DND-41 (cell line): ENCODE data around the gene GPHN.

Source experiments
- ATAC-seq: fragments of 200-7000 bp; cut with Tn5 transposase; 3 replicates; pipeline ENCODE4 v1.9.1; 2021; ENCODE audit warnings: low read depth; ENCODE audit not compliant: insufficient read depth
- DNase-seq: peaks from one replicate; pipeline ENCODE4 v3.0.0-alpha.2; 2020
- H2AFZ ChIP-seq: 2 replicates; pipeline ENCODE4 v1.6.0; 2012; ENCODE audit warnings: low read depth, low read length
- H3K27ac ChIP-seq: 2 replicates; pipeline ENCODE4 v1.5.1; 2012; ENCODE audit warnings: low read length, inconsistent platforms
- H3K27me3 ChIP-seq: fragments of 200-600 bp; sonication (generic); 2 replicates; pipeline ENCODE4 v1.6.0; 2012; ENCODE audit warnings: low read length, mild to moderate bottlenecking, inconsistent platforms; ENCODE audit not compliant: insufficient read depth, poor library complexity
- H3K36me3 ChIP-seq: 2 replicates; pipeline ENCODE4 v1.5.1; 2012; ENCODE audit warnings: low read length, inconsistent platforms; ENCODE audit not compliant: insufficient read depth
- H3K4me1 ChIP-seq: 2 replicates; pipeline ENCODE4 v1.5.1; 2012; ENCODE audit warnings: mild to moderate bottlenecking, low read length; ENCODE audit not compliant: insufficient read depth
- H3K4me2 ChIP-seq: 2 replicates; pipeline ENCODE4 v1.6.0; 2012; ENCODE audit warnings: mild to moderate bottlenecking, moderate library complexity, low read length, inconsistent platforms; ENCODE audit not compliant: insufficient read depth
- H3K4me3 ChIP-seq, 2 experiments: fragments of 200-600 bp in 1 of 2; shearing (Covaris generic) in 1 of 2; 2 replicates each; pipeline ENCODE4 v1.5.1; 2012 to 2016; ENCODE audit warnings: inconsistent platforms in 2 of 2, low read length in 2 of 2, mild to moderate bottlenecking in 2 of 2, low read depth in 1 of 2, moderate library complexity in 1 of 2
- H3K79me2 ChIP-seq: 2 replicates; pipeline ENCODE4 v1.6.0; 2012; ENCODE audit warnings: low read length, inconsistent platforms; ENCODE audit not compliant: insufficient read depth
- H3K9ac ChIP-seq: 2 replicates; pipeline ENCODE4 v1.6.0; 2012; ENCODE audit warnings: low read depth, mild to moderate bottlenecking, inconsistent platforms, low read length, moderate library complexity
- H3K9me3 ChIP-seq: 2 replicates; pipeline ENCODE4 v1.5.1; 2012; ENCODE audit warnings: low read length, moderate library complexity, mild to moderate bottlenecking, inconsistent platforms; ENCODE audit not compliant: insufficient read depth, severe bottlenecking
- H4K20me1 ChIP-seq: 2 replicates; pipeline ENCODE4 v1.6.0; 2012; ENCODE audit warnings: low read length; ENCODE audit not compliant: insufficient read depth
- CTCF ChIP-seq: IDR thresholded peaks from 2 replicates; pipeline ENCODE4 v1.5.1; 2012; ENCODE audit warnings: borderline replicate concordance, low read length, moderate library complexity, mild to moderate bottlenecking; ENCODE audit not compliant: poor library complexity, severe bottlenecking; ENCODE audit errors: extremely low read depth
- EZH2 ChIP-seq: IDR thresholded peaks from 3 replicates; pipeline ENCODE4 v1.6.1; 2012; ENCODE audit warnings: borderline replicate concordance, low read depth, mild to moderate bottlenecking, moderate library complexity, low read length, inconsistent platforms; ENCODE audit not compliant: severe bottlenecking

Gene GPHN

GRCh38 chr14:67045440-67045839 lies 537.5 kb downstream of the GPHN start:
- H3K27ac ChIP-seq: no peak overlapping the region
- H3K9me3 ChIP-seq: no peaks in the 10 kb centered on the region
- peaks cover under 1% of the 10 kb centered on the region; the same call in 1 of the 2 replicates for H3K36me3 ChIP-seq
- no peak overlapping the region for H3K4me3 ChIP-seq
- ATAC-seq (no peak), DNase-seq (no peak)
- H3K9ac ChIP-seq: no peak overlapping the region
- TF ChIP-seq CTCF: no peak
- no peak for TF ChIP-seq EZH2
- H2AFZ ChIP-seq: no peak overlapping the region
- H4K20me1 ChIP-seq: no peaks in the 10 kb centered on the region
- H3K4me1 ChIP-seq: no peaks in the 10 kb centered on the region
- H3K27me3 ChIP-seq: no peaks in the 10 kb centered on the region
- H3K4me2 ChIP-seq: no peak overlapping the region
- H3K79me2 ChIP-seq: no peaks in the 10 kb centered on the region

- Histone ChIP-seq H2AFZ (no peak overlapping the region), H3K27ac (no peak overlapping the region)
These were observed 542.9 kb downstream of the GPHN start for GRCh38 chr14:67050896-67051295.

GRCh38 chr14:67056684-67057083 lies 548.7 kb downstream of the GPHN start:
- H3K27ac ChIP-seq: no peak overlapping the region
- H3K36me3 ChIP-seq: no peaks in the 10 kb centered on the region; the same call in 1 of the 2 replicates
- H4K20me1 ChIP-seq: no peaks in the 10 kb centered on the region
- no peak overlapping the region for H3K4me2 ChIP-seq
- no peaks in the 10 kb centered on the region for H3K4me1 ChIP-seq
- H2AFZ ChIP-seq: no peak overlapping the region
- TF ChIP-seq CTCF (no peak), EZH2 (no peak)
- no peak overlapping the region for H3K4me3 ChIP-seq
- no peaks in the 10 kb centered on the region for H3K9me3 ChIP-seq
- no peak overlapping the region for H3K9ac ChIP-seq
- ATAC-seq (no peak), DNase-seq (no peak)
- no peaks in the 10 kb centered on the region for H3K79me2 ChIP-seq
- no peaks in the 10 kb centered on the region for H3K27me3 ChIP-seq

More at GRCh38 chr14:67050896-67051295, 542.9 kb downstream of the GPHN start:
- Histone ChIP-seq H3K4me2 (no peak overlapping the region), H3K27me3 (no peaks in the 10 kb centered on the region), H3K9me3 (peaks cover 5% of the 10 kb centered on the region), H3K4me3 (no peak overlapping the region), H3K36me3 (peaks cover 7% of the 10 kb centered on the region; the same call in 1 of the 2 replicates), H4K20me1 (no peaks in the 10 kb centered on the region), H3K79me2 (no peaks in the 10 kb centered on the region), H3K4me1 (no peaks in the 10 kb centered on the region), H3K9ac (no peak overlapping the region)
- ATAC-seq (no peak), DNase-seq (no peak)
- TF ChIP-seq EZH2: no peak
- TF ChIP-seq CTCF: no peak

GRCh38 chr14:67059596-67059995 lies 551.6 kb downstream of the GPHN start:
- H4K20me1 ChIP-seq: no peaks in the 10 kb centered on the region
- no peaks in the 10 kb centered on the region; the same call in 1 of the 2 replicates for H3K36me3 ChIP-seq
- H3K9me3 ChIP-seq: no peaks in the 10 kb centered on the region
- no peak overlapping the region for H2AFZ ChIP-seq
- TF ChIP-seq CTCF (no peak), EZH2 (no peak)
- H3K9ac ChIP-seq: no peak overlapping the region
- H3K4me2 ChIP-seq: no peak overlapping the region
- H3K4me1 ChIP-seq: no peaks in the 10 kb centered on the region
- H3K4me3 ChIP-seq: no peak overlapping the region
- no peak overlapping the region for H3K27ac ChIP-seq
- H3K79me2 ChIP-seq: no peaks in the 10 kb centered on the region
- no peak for DNase-seq
- ATAC-seq: no peak
- no peaks in the 10 kb centered on the region for H3K27me3 ChIP-seq
